HCT116 (cell line): ENCODE results near the gene GRIK1. TPM values are rescaled to one million over a fixed set of nuclear protein-coding genes. Genes with fewer than 3 reads are reported as not detected.

Experiments used
- ATAC-seq: fragments of 200-7000 bp; cut with Tn5 transposase; 2 replicates; pipeline ENCODE4 v1.9.1; 2020; ENCODE audit warnings: mild to moderate bottlenecking, moderate library complexity
- BruUV-seq: library from RNA; stranded (reverse); fragments of 400-500 nt; replicated peaks from 2 replicates; lab custom pipeline; 2021; lab: Mats Ljungman, UMichigan
- CTCF ChIA-PET: fragments of 300-600 bp; sonication (Branson Sonifier 250); formaldehyde crosslinking; loops from one replicate; lab custom pipeline; 2021; ENCODE audit warnings: antibody characterized with exemption; lab: Charles Lee
- POLR2A ChIA-PET: fragments of 300-600, 350-600 bp; sonication (Branson Sonifier 250); formaldehyde crosslinking; loops from one replicate; lab custom pipeline; 2021; ENCODE audit warnings: antibody characterized with exemption; lab: Charles Lee
- RAD21 ChIA-PET, 2 experiments: fragments of 300-600 bp; sonication (Branson Sonifier 250); formaldehyde crosslinking; loops; one replicate each; lab custom pipeline; 2023; ENCODE audit warnings: low total read pairs in 2 of 2; ENCODE audit not compliant: uncharacterized antibody in 2 of 2, unreplicated experiment in 2 of 2, low non-redundant PET in 1 of 2; lab: Charles Lee
- DNase-seq: peaks from one replicate; pipeline ENCODE4 v3.0.0-alpha.2; 2010; ENCODE audit warnings: low read depth, low spot score
- H2AFZ ChIP-seq: fragments of 200-600 bp; shearing (Covaris generic), sonication (generic); 2 replicates; pipeline ENCODE4 v1.6.1; 2017; ENCODE audit warnings: low read depth, mixed run types, mixed read lengths, antibody characterized with exemption, low read length; ENCODE audit not compliant: poor library complexity, severe bottlenecking
- H3K27ac ChIP-seq: 2 replicates; pipeline ENCODE4 v1.5.1; 2012; ENCODE audit warnings: low read depth, low read length
- H3K27me3 ChIP-seq: fragments of 200-600 bp; sonication (generic); 2 replicates; pipeline ENCODE4 v1.6.1; 2016; ENCODE audit warnings: mixed run types, low read length, mixed read lengths; ENCODE audit not compliant: insufficient read depth
- H3K36me3 ChIP-seq, 2 experiments: fragments of 200-500 bp in 1 of 2; fragments of 200-600 bp in 1 of 2; sonication (Bioruptor generic) in 1 of 2; sonication (generic) in 1 of 2; 2 replicates each; pipeline versions ENCODE4 v1.5.1 to v1.6.1; 2014 to 2016; ENCODE audit warnings: low read length in 2 of 2, inconsistent platforms in 1 of 2, mixed read lengths in 1 of 2, mixed run types in 1 of 2; ENCODE audit not compliant: insufficient read depth in 2 of 2, control insufficient read depth in 1 of 2
- H3K4me1 ChIP-seq, 2 experiments: fragments of 200-600 bp in 1 of 2; sonication (generic) in 1 of 2; 2 replicates each; pipeline versions ENCODE4 v1.5.1 to v1.6.1; 2012 to 2017; ENCODE audit warnings: low read length in 2 of 2, inconsistent platforms in 1 of 2, mild to moderate bottlenecking in 1 of 2, mixed read lengths in 1 of 2, mixed run types in 1 of 2, moderate library complexity in 1 of 2; ENCODE audit not compliant: insufficient read depth in 2 of 2, control insufficient read depth in 1 of 2
- H3K4me2 ChIP-seq: fragments of 200-600 bp; sonication (generic); 2 replicates; pipeline ENCODE4 v1.6.1; 2017; ENCODE audit warnings: mixed run types, low read length, mixed read lengths
- H3K4me3 ChIP-seq, 2 experiments: fragments of 200-600 bp in 1 of 2; sonication (generic) in 1 of 2; replicated peaks in 1 of 2; 2 replicates each; pipeline ENCODE4 v1.5.1; 2011 to 2016; ENCODE audit warnings: low read length in 2 of 2, control low read depth in 1 of 2, low read depth in 1 of 2, mild to moderate bottlenecking in 1 of 2, mixed read lengths in 1 of 2, mixed run types in 1 of 2
- H3K79me2 ChIP-seq: fragments of 200-600 bp; sonication (generic); 2 replicates; pipeline ENCODE4 v1.6.1; 2017; ENCODE audit warnings: mild to moderate bottlenecking, mixed run types, low read length, moderate library complexity, mixed read lengths; ENCODE audit not compliant: insufficient read depth
- H3K9ac ChIP-seq: fragments of 200-600 bp; sonication (generic); 2 replicates; pipeline ENCODE4 v1.6.1; 2016; ENCODE audit warnings: low read length, mixed read lengths
- H3K9me2 ChIP-seq: fragments of 200-600 bp; sonication (generic), shearing (Covaris generic); 2 replicates; pipeline ENCODE4 v1.6.1; 2017; ENCODE audit warnings: mixed run types, mild to moderate bottlenecking, moderate library complexity; ENCODE audit not compliant: insufficient read depth
- H3K9me3 ChIP-seq, 2 experiments: fragments of 200-500 bp in 1 of 2; fragments of 200-600 bp in 1 of 2; sonication (Bioruptor generic) in 1 of 2; sonication (generic) in 1 of 2; 2 replicates each; pipeline ENCODE4 v1.6.1; 2014 to 2017; ENCODE audit warnings: low read length in 2 of 2, mixed read lengths in 2 of 2, inconsistent platforms in 1 of 2, low read depth in 1 of 2, mild to moderate bottlenecking in 1 of 2, mixed run types in 1 of 2, moderate library complexity in 1 of 2; ENCODE audit not compliant: control insufficient read depth in 1 of 2, insufficient read depth in 1 of 2
- H4K20me1 ChIP-seq: fragments of 200-600 bp; sonication (generic), shearing (Covaris generic); 2 replicates; pipeline ENCODE4 v1.6.1; 2017; ENCODE audit warnings: mixed run types, mild to moderate bottlenecking, moderate library complexity; ENCODE audit not compliant: insufficient read depth
- ATF3 ChIP-seq: IDR thresholded peaks from 2 replicates; pipeline ENCODE4 v1.6.1; 2012
- CBX3 ChIP-seq: IDR thresholded peaks from 2 replicates; pipeline ENCODE4 v1.6.1; 2012; ENCODE audit warnings: low read depth
- CEBPB ChIP-seq: IDR thresholded peaks from 2 replicates; pipeline ENCODE4 v1.6.1; 2012; ENCODE audit warnings: low read depth
- ELF1 ChIP-seq: IDR thresholded peaks from 2 replicates; pipeline ENCODE4 v1.6.1; 2012; ENCODE audit warnings: low read depth, borderline replicate concordance
- EZH2 ChIP-seq: fragments of 200-600 bp; sonication (generic); IDR thresholded peaks from 2 replicates; pipeline ENCODE4 v1.6.1; 2017; ENCODE audit warnings: antibody characterized with exemption, mixed run types
- EZH2phosphoT487 ChIP-seq: fragments of 200-600 bp; IDR thresholded peaks from 2 replicates; pipeline ENCODE4 v1.6.1; 2018; ENCODE audit warnings: antibody characterized with exemption, borderline replicate concordance
- JUND ChIP-seq: IDR thresholded peaks from 2 replicates; pipeline ENCODE4 v1.6.1; 2012
- MAX ChIP-seq: IDR thresholded peaks from 2 replicates; pipeline ENCODE4 v1.6.1; 2012
- POLR2A ChIP-seq: IDR thresholded peaks from 2 replicates; pipeline ENCODE4 v1.7.0; 2011; ENCODE audit warnings: borderline replicate concordance; ENCODE audit not compliant: insufficient read depth, insufficient read length; ENCODE audit errors: extremely low read depth
- POLR2AphosphoS5 ChIP-seq: IDR thresholded peaks from 2 replicates; pipeline ENCODE4 v1.6.1; 2011; ENCODE audit warnings: mild to moderate bottlenecking, low read depth, low read length, moderate library complexity
- RAD21 ChIP-seq: IDR thresholded peaks from 2 replicates; pipeline ENCODE4 v1.6.1; 2012; ENCODE audit warnings: low read depth, mild to moderate bottlenecking
- REST ChIP-seq: IDR thresholded peaks from 2 replicates; pipeline ENCODE4 v1.6.1; 2012; ENCODE audit warnings: low read depth
- SP1 ChIP-seq: IDR thresholded peaks from 2 replicates; pipeline ENCODE4 v1.6.1; 2012; ENCODE audit warnings: low read depth
- SRF ChIP-seq: IDR thresholded peaks from 2 replicates; pipeline ENCODE4 v1.6.1; 2012; ENCODE audit warnings: low read depth
- ZNF274 ChIP-seq: fragments of 200-500 bp; sonication (Bioruptor generic); IDR thresholded peaks from 2 replicates; pipeline ENCODE4 v1.6.1; 2014; ENCODE audit warnings: mild to moderate bottlenecking, low read depth, low read length, inconsistent platforms
- intact Hi-C: fragments of 100-400 bp; cut with micrococcal nuclease; formaldehyde crosslinking; loops from 2 replicates; pipeline ENCODE4 v1.10.0; 2022
- total RNA-seq: library from RNA; stranded (reverse); gene quantifications from one replicate; pipeline ENCODE4 v1.2.1, GENCODE V29; 2021; ENCODE audit not compliant: unreplicated experiment

Gene GRIK1
- total RNA-seq, 1 experiment from 2014 or later, result not detected

- no peaks in the 10 kb centered on the region for H3K9me2 ChIP-seq
- H3K79me2 ChIP-seq, result no peaks in the 10 kb centered on the region
- ChIA-PET CTCF (no interaction called here), RAD21 (no interaction called here), POLR2A (no interaction called here)
- intact Hi-C loops, result no loop called here
- H3K9me3 ChIP-seq, result peaks cover 11 to 17% of the 10 kb centered on the region in 2 experiments; a peak in 2 of 4 replicates
- H3K4me1 ChIP-seq, result no peaks in the 10 kb centered on the region
- no peak for DNase-seq
- H3K27ac ChIP-seq, result no peak overlapping the region
- no peak overlapping the region for H3K9ac ChIP-seq
- H3K4me2 ChIP-seq, result no peak overlapping the region
- no peaks in the 10 kb centered on the region for H3K36me3 ChIP-seq
- no peaks in the 10 kb centered on the region for H4K20me1 ChIP-seq
- no TSS peak for BruUV-seq
- no peak overlapping the region for H3K4me3 ChIP-seq
- no peak for ATAC-seq
- TF ChIP-seq ATF3, result no peak
- no peak overlapping the region for H2AFZ ChIP-seq
- no peaks in the 10 kb centered on the region for H3K27me3 ChIP-seq
Observed at GRCh38 chr21:29825345-29825744, 114.5 kb downstream of the GRIK1 start.

- ChIA-PET POLR2A (no interaction called here), CTCF (no interaction called here), RAD21 (no interaction called here)
- no peak for TF ChIP-seq JUND
- no peak for TF ChIP-seq POLR2AphosphoS5
- TF ChIP-seq MAX, result no peak
- TF ChIP-seq ZNF274, result no peak
- TF ChIP-seq RAD21, result no peak
- TF ChIP-seq REST, result no peak
- TF ChIP-seq EZH2phosphoT487, result no peak
- TF ChIP-seq POLR2A, result no peak
- no peak for TF ChIP-seq CEBPB
- TF ChIP-seq ATF3, result no peak
- TF ChIP-seq SP1, result no peak
- no peak for TF ChIP-seq SRF
- TF ChIP-seq CBX3, result no peak
- no peak for TF ChIP-seq ELF1
- TF ChIP-seq EZH2, result no peak
- no peaks in the 10 kb centered on the region for H3K9me2 ChIP-seq
- ATAC-seq (no peak), DNase-seq (no peak)
- H3K4me1 ChIP-seq, result no peaks in the 10 kb centered on the region
- intact Hi-C loops, result no loop called here
- no peak overlapping the region for H3K27ac ChIP-seq
- no peak overlapping the region for H2AFZ ChIP-seq
- no peak overlapping the region for H3K9ac ChIP-seq
- H3K4me3 ChIP-seq, result no peak overlapping the region
- no peaks in the 10 kb centered on the region for H3K27me3 ChIP-seq
- H3K79me2 ChIP-seq, result no peaks in the 10 kb centered on the region
- no peaks in the 10 kb centered on the region for H4K20me1 ChIP-seq
- no peak overlapping the region for H3K4me2 ChIP-seq
- no peaks in the 10 kb centered on the region for H3K36me3 ChIP-seq
- peaks cover 19 to 30% of the 10 kb centered on the region in 2 experiments; a peak in 2 of 4 replicates for H3K9me3 ChIP-seq
- BruUV-seq, result no TSS peak
Observed at GRCh38 chr21:29822064-29822463, 117.7 kb downstream of the GRIK1 start.
